ENCODE measurements around the gene SMIM14.
"Not testable (repeated sequence)": the region's sequence is repeated elsewhere in the genome, so short reads cannot be mapped to it uniquely, and the experiment has no call there.

The SMIM14 gene

DNA sequence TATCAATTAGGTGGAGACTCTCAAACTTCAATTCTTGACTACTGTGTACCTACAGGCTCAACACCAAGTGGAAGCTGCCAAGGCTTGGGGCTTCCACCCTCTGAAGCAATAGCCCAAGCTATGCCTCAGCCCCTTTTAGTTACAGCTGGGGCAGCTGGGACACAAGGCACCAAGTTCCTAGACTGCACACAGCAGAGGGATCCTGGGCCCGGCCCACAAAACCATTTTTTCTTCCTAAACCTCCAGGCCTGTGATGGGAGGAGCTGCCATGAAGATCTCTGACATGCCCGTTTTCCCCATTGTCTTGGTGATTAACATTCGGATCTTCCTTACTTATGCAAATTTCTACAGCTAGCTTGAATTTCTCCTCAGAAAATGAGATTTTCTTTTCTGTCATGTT, 108.0 kb downstream of the SMIM14 start:
- DNase-seq (ENCODE audit: low spot score): no peak

DNA sequence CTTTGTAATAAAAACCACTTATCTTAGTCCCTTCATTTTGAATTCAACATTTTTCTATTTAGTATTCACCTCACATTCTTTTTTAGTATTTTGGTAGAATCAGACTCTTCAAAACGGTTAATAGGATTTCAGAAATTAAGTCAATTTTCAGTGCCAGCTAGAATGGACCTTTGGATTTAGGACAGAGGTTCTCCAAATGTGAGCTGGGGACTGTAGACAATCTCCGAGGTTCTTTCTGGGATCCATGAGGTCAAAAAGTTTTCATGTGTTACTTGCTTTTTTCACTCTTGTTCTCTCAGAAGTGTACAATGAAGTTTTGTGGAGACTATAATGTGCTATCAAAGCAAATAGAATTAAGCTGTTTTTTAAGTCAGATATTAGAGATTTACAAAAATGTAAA, 109.1 kb downstream of the SMIM14 start:
- no peak for DNase-seq (ENCODE audit: low spot score)

- DNase-seq (ENCODE audit: low spot score): no peak
These were observed 110.6 kb downstream of the SMIM14 start for GRCh38 chr4:39528061-39528465.

DNA sequence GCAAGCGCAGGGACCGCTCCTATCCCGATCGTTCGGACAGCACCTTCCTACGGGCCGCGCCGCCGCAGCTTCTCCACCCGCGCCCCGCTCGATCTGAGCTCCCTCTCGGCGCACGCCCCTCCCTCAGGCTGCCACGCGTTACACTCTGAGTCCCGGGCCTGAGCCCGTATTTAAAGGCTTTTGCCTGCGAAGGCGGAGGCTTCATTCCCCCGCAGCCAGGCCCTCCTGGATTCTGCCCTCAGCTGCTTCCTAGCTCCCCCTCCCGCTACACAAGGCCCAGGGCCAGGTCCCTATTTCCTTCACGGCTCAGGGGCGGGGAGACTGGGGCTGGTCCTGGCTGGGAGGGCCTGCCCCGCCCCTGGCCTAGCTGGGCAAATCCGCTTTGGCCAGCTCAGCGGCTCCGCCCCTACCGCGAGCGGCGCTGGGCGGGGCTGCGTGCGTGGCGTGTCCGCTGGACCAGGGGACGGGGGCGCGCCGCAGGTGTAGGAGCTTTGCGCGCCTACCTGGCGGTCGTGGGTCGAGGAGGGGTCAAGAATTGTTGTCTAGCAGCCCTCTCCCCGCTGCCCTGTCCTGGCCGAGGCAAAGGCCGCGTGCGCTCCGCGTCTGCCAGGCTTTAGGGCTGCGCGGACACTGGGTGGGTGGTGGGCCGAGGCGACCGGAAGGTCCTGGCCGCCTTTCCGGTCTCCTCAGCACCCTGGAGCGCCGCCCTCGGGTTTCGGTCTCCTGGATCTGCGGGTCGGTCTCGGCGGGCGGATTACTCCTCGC, 111.2 kb downstream of the SMIM14 start, which contains the start of gene UGDH:
Gene UGDH (minus strand): TSS at position 144 of the 765 bp plus-strand sequence. CDS start 5,927 bp downstream, outside the sequence.
- peak; percentile 87 for DNase-seq (ENCODE audit: low spot score)

- no peak for DNase-seq (ENCODE audit: low spot score)
These were observed 111.8 kb downstream of the SMIM14 start for GRCh38 chr4:39526765-39527295.

- DNase-seq (ENCODE audit: low spot score): no peak
These were observed 112.6 kb downstream of the SMIM14 start for GRCh38 chr4:39525822-39526690.

DNA sequence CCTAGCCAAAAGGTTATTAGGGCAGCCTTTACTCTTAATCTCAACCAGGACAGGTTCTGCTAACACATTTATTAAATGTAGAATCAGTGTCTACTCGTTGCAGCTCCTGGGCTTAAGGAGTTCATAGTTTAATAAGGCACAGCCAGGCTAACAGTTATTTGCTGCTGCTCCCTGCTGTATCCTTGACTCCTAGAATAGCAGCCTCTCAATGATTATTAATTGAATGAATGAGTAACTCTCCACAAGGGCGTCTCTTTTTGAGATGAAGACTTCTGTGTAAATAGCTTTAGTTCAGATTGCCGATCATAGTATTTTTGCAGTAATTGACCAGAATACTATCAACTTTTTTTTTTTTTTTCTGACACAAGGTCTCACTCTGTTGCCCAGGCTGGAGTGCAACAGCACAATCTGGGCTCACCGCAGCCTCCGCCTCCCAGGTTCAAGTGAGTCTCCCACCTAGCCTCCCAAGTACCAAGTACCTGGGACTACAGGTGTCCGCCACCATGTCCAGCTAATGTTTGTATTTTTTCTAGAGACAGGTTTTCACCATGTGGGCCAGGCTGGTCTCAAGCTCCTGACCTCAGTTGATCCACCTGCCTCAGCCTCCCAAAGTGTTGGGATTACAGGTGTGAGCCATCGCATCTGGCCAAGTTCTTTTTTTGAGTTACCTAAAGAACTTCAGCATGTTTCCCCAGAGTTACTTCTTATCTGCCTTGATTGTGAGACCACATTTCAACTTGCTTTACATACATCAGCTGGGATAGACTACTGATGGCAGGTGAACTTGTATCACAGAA, 114.3 kb downstream of the SMIM14 start:
- no peak for DNase-seq (ENCODE audit: low spot score)

- DNase-seq (ENCODE audit: low spot score): no peak
These were observed 116.6 kb downstream of the SMIM14 start for GRCh38 chr4:39522068-39522467.

GRCh38 chr4:39521253-39521919, 117.3 kb downstream of the SMIM14 start:
- no peak for DNase-seq (ENCODE audit: low spot score)

DNA sequence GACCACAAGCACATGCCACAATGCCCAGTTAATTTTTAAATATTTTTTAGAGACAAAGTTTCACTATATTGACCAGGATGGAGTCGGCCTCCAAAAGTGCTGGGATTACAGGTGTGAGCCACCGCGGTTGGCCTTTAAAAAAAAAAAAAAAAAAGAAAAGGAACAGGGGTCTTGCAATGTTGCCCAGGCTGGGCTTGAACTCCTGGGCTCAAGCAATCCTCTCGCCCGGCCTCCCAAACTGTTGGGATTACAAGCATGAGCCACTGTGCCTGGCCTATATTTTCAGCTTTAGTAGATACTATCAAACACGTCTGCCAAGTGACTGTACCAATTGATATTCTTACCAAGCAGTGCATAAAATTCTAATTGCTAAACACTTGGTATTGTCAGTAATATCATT, 120.2 kb downstream of the SMIM14 start:
- no peak for DNase-seq (ENCODE audit: low spot score)

DNA sequence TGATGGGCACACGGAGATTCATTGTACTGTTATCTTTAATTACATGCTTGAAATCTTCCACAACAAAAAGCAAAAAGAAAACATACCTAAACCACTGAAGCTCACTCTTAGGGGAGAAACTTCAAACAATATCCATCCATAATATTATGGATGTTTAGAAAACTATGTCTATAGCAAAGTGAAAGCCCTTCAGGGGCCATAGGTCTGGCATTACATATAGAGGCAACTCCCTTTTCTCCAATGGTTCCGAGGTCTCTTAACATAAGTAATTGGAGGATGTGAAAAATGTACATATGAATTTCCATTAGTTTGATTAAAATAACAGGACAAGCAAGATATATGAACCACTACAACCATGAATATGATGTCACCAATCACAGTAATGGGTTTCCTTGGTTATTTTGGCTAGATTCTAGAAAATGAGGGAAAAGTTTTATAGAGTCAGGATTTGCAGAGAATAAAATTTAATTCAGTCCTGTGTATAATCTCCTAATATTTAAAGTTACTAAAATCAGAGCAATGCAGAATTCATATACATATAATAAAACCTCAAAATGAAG, 122.2 kb downstream of the SMIM14 start:
- no peak for DNase-seq (ENCODE audit: low spot score)

GRCh38 chr4:39515669-39516401, 122.8 kb downstream of the SMIM14 start:
- DNase-seq (ENCODE audit: low spot score): not testable (repeated sequence)

DNA sequence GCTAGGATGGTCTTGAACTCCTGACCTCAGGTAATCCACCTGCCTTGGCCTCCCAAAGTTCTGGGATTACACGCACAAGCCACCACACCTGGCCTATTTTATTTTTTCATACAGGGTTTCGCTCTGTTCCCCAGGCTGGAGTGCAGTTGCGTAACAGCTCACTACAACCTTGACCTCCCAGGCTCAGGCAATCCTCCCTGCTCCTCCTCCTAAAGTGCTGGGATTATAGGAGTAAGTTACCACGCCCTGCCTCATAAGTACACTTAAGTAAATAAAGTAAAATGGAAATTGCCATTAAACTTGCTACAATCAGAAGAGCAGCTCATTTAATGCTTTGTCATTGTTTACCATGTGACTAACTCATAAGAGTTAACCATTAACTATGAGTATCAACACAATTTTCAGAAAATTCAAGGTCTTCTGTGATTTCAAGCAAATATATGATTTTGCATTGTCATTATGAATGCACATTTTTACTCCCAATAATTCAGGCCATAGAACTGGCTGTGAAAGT, 123.7 kb downstream of the SMIM14 start:
- no peak for DNase-seq (ENCODE audit: low spot score)

DNA sequence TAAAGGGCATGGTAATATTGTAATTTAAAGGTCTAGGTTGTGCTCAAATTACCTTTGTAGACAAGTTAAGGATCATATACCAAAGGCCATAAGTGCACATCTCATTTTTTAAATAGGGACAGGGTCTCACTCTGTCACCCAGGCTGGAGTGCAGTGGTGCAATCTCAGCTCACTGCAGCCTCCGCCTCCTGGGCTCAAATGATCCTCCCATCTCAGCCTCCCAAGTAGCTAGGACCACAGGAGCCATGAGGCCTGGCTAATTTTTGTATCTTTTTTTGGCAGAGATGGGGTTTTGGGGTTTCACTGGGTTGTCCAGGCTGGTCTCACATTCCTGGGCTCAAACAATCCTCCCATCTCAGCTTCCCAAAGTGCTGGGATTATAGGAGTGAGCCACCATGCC, 124.4 kb downstream of the SMIM14 start:
- not testable (repeated sequence) for DNase-seq (ENCODE audit: low spot score)

DNA sequence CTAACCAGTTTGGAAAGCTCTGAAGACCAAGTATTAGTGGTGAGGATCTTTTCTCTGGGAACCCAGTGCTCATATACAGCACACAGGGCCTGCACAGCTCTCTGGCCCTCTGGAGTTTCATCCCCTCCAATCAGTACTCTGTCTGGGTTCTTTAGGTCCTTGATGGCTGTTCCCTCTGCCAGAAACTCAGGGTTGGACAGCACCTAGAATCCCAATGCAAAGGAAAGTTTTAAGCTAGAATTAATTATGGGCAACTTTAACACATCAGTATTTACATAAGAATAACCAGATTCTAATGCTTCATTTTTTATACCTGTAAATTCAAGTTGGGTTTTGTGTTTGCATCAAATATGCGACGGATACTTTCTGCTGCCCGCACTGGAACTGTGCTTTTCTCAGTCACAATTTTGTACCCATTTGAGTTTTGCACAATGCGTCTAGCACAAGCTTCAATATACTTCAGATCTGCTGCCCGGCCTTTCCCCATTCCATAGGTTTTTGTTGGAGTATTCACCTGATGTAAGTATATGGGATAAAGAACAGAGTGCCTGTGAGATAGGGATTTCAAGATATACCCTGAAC, 128.2 kb downstream of the SMIM14 start:
- no peak for DNase-seq (ENCODE audit: low spot score)

GRCh38 chr4:39505581-39505980, 133.1 kb downstream of the SMIM14 start:
- no peak for DNase-seq (ENCODE audit: low spot score)

- no peak for DNase-seq (ENCODE audit: low spot score)
These were observed 134.1 kb downstream of the SMIM14 start for GRCh38 chr4:39504538-39504937.

DNA sequence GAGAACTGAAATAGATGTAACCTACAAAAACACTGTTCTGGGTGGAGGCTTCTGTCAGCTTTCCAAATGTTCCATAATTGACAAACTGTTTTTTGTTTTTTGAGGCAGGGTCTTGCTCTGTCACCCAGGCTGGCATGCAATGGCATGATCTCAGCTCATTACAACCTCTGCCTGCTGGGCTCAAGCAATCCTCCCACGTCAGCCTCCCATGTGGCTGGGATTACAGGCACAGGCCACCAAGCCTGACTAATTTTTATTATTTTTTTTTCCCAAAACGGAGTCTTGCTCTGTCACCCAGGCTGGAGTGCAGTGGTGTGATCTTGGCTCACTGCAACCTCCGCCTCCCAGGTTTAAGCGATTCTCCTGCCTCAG, 136.0 kb downstream of the SMIM14 start:
- DNase-seq (ENCODE audit: low spot score): not testable (repeated sequence)

- DNase-seq (ENCODE audit: low spot score): no peak
These were observed 136.5 kb downstream of the SMIM14 start for GRCh38 chr4:39502019-39502663.

DNA sequence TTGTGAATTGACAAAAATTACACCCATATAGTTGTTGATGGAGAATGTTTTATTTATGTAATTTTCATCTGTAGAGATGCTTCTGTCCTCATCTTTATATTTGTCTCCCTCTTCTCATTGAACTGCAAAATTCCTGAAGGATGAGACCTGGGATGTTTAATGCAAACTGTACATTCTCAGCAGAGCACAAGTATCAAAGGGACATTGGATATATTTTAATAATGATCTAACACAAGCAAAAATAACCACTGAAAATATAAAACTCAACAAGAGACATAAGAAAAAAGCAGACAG, 140.0 kb downstream of the SMIM14 start:
- DNase-seq (ENCODE audit: low spot score): no peak

Data from CD4-positive, alpha-beta T cell treated with Interleukin-15 for 4 hours (primary cell).